ENCODE data around the gene SLC25A25. TPM values are rescaled to one million over a fixed set of nuclear protein-coding genes. Genes with fewer than 3 reads are reported as not detected.

Gene SLC25A25
- total and polyA plus RNA-seq, 9 of the 15 experiments (the other 6 are each of a cell fraction or from before 2014, with no cell fraction given) = 0.07 to 35.9 (median 23.2) TPM

- TF ChIP-seq THRB (CRISPR knock-in tag; conservative IDR thresholded peaks at IDR 0.05) (no peak), KLF13 (tag; IDR thresholded peaks at IDR 0.05; ENCODE audit: borderline replicate concordance, low read depth) (no peak), RBFOX2 (IDR thresholded peaks at IDR 0.05; ENCODE audit: low read depth, low read length) (peak; percentile 59), PTBP1 (IDR thresholded peaks at IDR 0.05; ENCODE audit: low read depth, low read length) (no peak), HBP1 (CRISPR knock-in tag; IDR thresholded peaks at IDR 0.05) (no peak), RNF2 (IDR thresholded peaks at IDR 0.05) (no peak), BACH1 (tag; IDR thresholded peaks at IDR 0.05) (no peak)
Observed at GRCh38 chr9:128098297-128099230, 30.5 kb downstream of the SLC25A25 start (continued).
